ENCODE measurements around the gene CELA2A.

CELA2A gene

GRCh38 chr1:15445390-15446122 lies 11.0 kb upstream of the CELA2A start:
- DNase-seq, result no peak
- no peaks in the 10 kb centered on the region for H3K9me3 ChIP-seq
- H3K27me3 ChIP-seq, result no peaks in the 10 kb centered on the region
- H3K36me3 ChIP-seq, result no peaks in the 10 kb centered on the region
- no peaks in the 10 kb centered on the region; the same call in 1 of the 2 replicates for H3K4me1 ChIP-seq
- no peak for TF ChIP-seq CTCF (IDR thresholded peaks at IDR 0.05; ENCODE audit: low read depth, low read length)
- H3K4me3 ChIP-seq (ENCODE audit: low read depth, low read length), result no peak overlapping the region

DNA sequence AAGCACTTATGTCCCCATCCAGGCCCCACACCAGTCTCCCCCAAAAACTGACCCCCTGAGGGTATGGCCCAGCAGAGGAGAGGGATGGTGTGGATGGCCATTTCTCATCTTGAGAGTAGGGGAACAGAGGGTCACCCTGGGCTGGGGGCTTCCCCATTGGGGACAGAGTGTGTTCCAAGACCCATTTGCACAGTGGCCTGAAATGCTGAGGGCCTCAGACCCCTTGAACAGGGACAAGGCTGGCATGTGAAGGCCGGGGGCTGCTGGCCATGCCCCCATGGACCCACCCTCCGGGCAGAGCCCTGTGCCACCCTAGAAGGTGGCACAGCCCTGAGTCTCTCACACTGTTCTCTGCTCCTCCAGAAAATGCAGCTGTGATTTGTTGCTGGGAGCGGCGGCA lies 10.3 kb upstream of the CELA2A start:
- no peak for DNase-seq
- Histone ChIP-seq H3K36me3 (no peaks in the 10 kb centered on the region), H3K9me3 (no peaks in the 10 kb centered on the region), H3K4me3 (ENCODE audit: low read depth, low read length) (no peak overlapping the region), H3K4me1 (no peaks in the 10 kb centered on the region; the same call in 1 of the 2 replicates), H3K27me3 (no peaks in the 10 kb centered on the region)
- TF ChIP-seq CTCF (IDR thresholded peaks at IDR 0.05; ENCODE audit: low read depth, low read length), result no peak

GRCh38 chr1:15448877-15449462 lies 7.6 kb upstream of the CELA2A start:
- H3K27me3 ChIP-seq, result no peaks in the 10 kb centered on the region
- H3K4me3 ChIP-seq (ENCODE audit: low read depth, low read length), result no peak overlapping the region
- no peaks in the 10 kb centered on the region for H3K36me3 ChIP-seq
- no peak for TF ChIP-seq CTCF (IDR thresholded peaks at IDR 0.05; ENCODE audit: low read depth, low read length)
- no peaks in the 10 kb centered on the region for H3K9me3 ChIP-seq
- no peaks in the 10 kb centered on the region for H3K4me1 ChIP-seq
- no peak for DNase-seq

DNA sequence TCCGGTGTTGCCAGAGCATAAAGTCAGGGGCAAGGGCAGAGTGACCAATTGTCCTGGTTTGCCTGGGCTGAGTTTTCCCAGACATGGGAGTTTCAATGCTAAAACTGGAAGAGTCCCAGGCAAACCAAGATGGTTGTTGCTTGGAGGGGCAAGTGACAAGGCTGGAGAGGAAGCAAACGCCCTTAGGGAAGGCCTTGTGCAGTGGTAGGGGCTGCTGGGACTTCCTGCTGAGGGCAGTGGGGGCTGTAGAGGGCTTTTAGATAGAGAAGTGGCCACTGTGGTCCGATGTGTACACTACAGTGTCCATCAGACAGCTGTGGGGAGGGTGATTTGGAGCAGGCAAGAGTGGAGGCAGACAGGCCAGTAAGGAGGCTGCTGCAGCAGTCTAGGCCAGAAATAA lies 7.0 kb upstream of the CELA2A start:
- TF ChIP-seq CTCF (IDR thresholded peaks at IDR 0.05; ENCODE audit: low read depth, low read length), result no peak
- no peaks in the 10 kb centered on the region for H3K9me3 ChIP-seq
- no peaks in the 10 kb centered on the region for H3K4me1 ChIP-seq
- H3K36me3 ChIP-seq, result no peaks in the 10 kb centered on the region
- no peak for DNase-seq
- no peaks in the 10 kb centered on the region for H3K27me3 ChIP-seq
- no peak overlapping the region for H3K4me3 ChIP-seq (ENCODE audit: low read depth, low read length)

GRCh38 chr1:15451014-15451722 lies 5.4 kb upstream of the CELA2A start:
- no peak for DNase-seq
- no peaks in the 10 kb centered on the region for H3K27me3 ChIP-seq
- H3K4me1 ChIP-seq, result no peaks in the 10 kb centered on the region
- no peaks in the 10 kb centered on the region for H3K9me3 ChIP-seq
- no peak for TF ChIP-seq CTCF (IDR thresholded peaks at IDR 0.05; ENCODE audit: low read depth, low read length)
- H3K4me3 ChIP-seq (ENCODE audit: low read depth, low read length), result no peak overlapping the region
- no peaks in the 10 kb centered on the region for H3K36me3 ChIP-seq

GRCh38 chr1:15452216-15452615 lies 4.3 kb upstream of the CELA2A start:
- Histone ChIP-seq H3K4me3 (ENCODE audit: low read depth, low read length) (no peak overlapping the region), H3K36me3 (no peaks in the 10 kb centered on the region)
- no peak for DNase-seq

More at GRCh38 chr1:15452216-15452615, 4.3 kb upstream of the CELA2A start:
- Histone ChIP-seq H3K4me1 (no peaks in the 10 kb centered on the region), H3K9me3 (no peaks in the 10 kb centered on the region), H3K27me3 (no peaks in the 10 kb centered on the region)
- no peak for TF ChIP-seq CTCF (IDR thresholded peaks at IDR 0.05; ENCODE audit: low read depth, low read length)

All from BE2C (cell line).